Fibroblast of gingiva (primary cell): ENCODE data around the gene LRRC8B.
"Not testable (repeated sequence)": the region's sequence is repeated elsewhere in the genome, so short reads cannot be mapped to it uniquely, and the experiment has no call there.

Source experiments
- DNase-seq: peaks from one replicate; pipeline ENCODE4 v3.0.0-alpha.2; 2011; ENCODE audit warnings: low read depth

Gene LRRC8B

GRCh38 chr1:89608319-89608983, 83.8 kb downstream of the LRRC8B start:
- no peak for DNase-seq

GRCh38 chr1:89608984-89609725, 84.5 kb downstream of the LRRC8B start:
- no peak for DNase-seq

- no peak for DNase-seq
Measured at GRCh38 chr1:89609781-89610456, 85.3 kb downstream of the LRRC8B start.

- no peak for DNase-seq
Measured at GRCh38 chr1:89610457-89611011, 85.9 kb downstream of the LRRC8B start.

GRCh38 chr1:89611721-89612120, 87.1 kb downstream of the LRRC8B start:
- no peak for DNase-seq

- no peak for DNase-seq
Measured at GRCh38 chr1:89613928-89614327, 89.3 kb downstream of the LRRC8B start.

GRCh38 chr1:89615676-89616598, 91.3 kb downstream of the LRRC8B start:
- DNase-seq = no peak

GRCh38 chr1:89616844-89617627, 92.4 kb downstream of the LRRC8B start:
- no peak for DNase-seq

GRCh38 chr1:89620664-89621063, 96.0 kb downstream of the LRRC8B start:
- no peak for DNase-seq

- peak; percentile 46 for DNase-seq
Measured at GRCh38 chr1:89622895-89623294, 98.3 kb downstream of the LRRC8B start.

- DNase-seq = no peak
Measured at GRCh38 chr1:89624314-89624713, 99.7 kb downstream of the LRRC8B start.

GRCh38 chr1:89624715-89625323, 100.2 kb downstream of the LRRC8B start:
- DNase-seq = no peak

GRCh38 chr1:89627596-89627962, 103.0 kb downstream of the LRRC8B start:
- no peak for DNase-seq

- no peak for DNase-seq
Measured at GRCh38 chr1:89629146-89629545, 104.5 kb downstream of the LRRC8B start.

GRCh38 chr1:89629600-89629999, 105.0 kb downstream of the LRRC8B start:
- not testable (repeated sequence) for DNase-seq

- no peak for DNase-seq
Measured at GRCh38 chr1:89630048-89630447, 105.4 kb downstream of the LRRC8B start.

- DNase-seq = no peak
Measured at GRCh38 chr1:89631816-89632656, 107.4 kb downstream of the LRRC8B start.

- peak; percentile 79 for DNase-seq
Measured at GRCh38 chr1:89632657-89633247, 108.1 kb downstream of the LRRC8B start, which contains the start of gene LRRC8C. Gene LRRC8C, plus strand, starts transcription at chr1:89633120. Its CDS starts 53,354 bp downstream, at chr1:89686474.

GRCh38 chr1:89633248-89633799, 108.7 kb downstream of the LRRC8B start:
- peak; percentile 54 for DNase-seq
